HepG2 (cell line): ENCODE measurements around the gene SDC3. TPM values are rescaled to one million over a fixed set of nuclear protein-coding genes. Genes with fewer than 3 reads are reported as not detected.

Experiments used
- ASH2L ChIP-seq: fragments of 300-600, 200-600 bp; sonication (generic); IDR thresholded peaks from 2 replicates; pipeline ENCODE4 v1.7.0; 2017; ENCODE audit warnings: low read depth, mild to moderate bottlenecking, moderate library complexity, mixed read lengths, low read length; ENCODE audit not compliant: insufficient read length
- DZIP1 ChIP-seq: sonication (generic); formaldehyde crosslinking; IDR thresholded peaks from 2 replicates; pipeline ENCODE4 v1.5.0; 2020; ENCODE audit warnings: mild to moderate bottlenecking, missing genetic modification reagents
- GLMP ChIP-seq: sonication (generic); formaldehyde crosslinking; IDR thresholded peaks from 2 replicates; pipeline ENCODE4 v1.9.0; 2021; ENCODE audit warnings: missing genetic modification reagents, mild to moderate bottlenecking, borderline replicate concordance
- MTF2 ChIP-seq: sonication (generic); formaldehyde crosslinking; IDR thresholded peaks from 2 replicates; pipeline ENCODE4 v1.5.0; 2020; ENCODE audit warnings: missing genetic modification reagents, borderline replicate concordance
- POLR2AphosphoS5 ChIP-seq: IDR thresholded peaks from 2 replicates; pipeline ENCODE4 v1.6.1; 2012; ENCODE audit warnings: low read depth, low read length
- SRSF4 ChIP-seq: fragments of 200-400 bp; formaldehyde crosslinking; IDR thresholded peaks from one replicate; pipeline ENCODE4 v1.6.1; 2018; ENCODE audit warnings: mild to moderate bottlenecking, low read depth, low read length, moderate library complexity; ENCODE audit not compliant: poor library complexity, severe bottlenecking
- TFE3 ChIP-seq: IDR thresholded peaks from 2 replicates; pipeline ENCODE4 v1.6.1; 2016
- U2AF1 ChIP-seq: fragments of 200-400 bp; formaldehyde crosslinking; optimal IDR thresholded peaks from 2 replicates; pipeline ENCODE3; 2017; ENCODE audit warnings: mild to moderate bottlenecking, low read depth, low read length
- ZGPAT ChIP-seq: IDR thresholded peaks from 2 replicates; pipeline ENCODE4 v1.6.1; 2016; ENCODE audit warnings: mild to moderate bottlenecking
- polyA plus RNA-seq, 8 experiments: library from polyadenylated mRNA; depleted of rRNA in 3 of 8; stranded (reverse) in 7 of 8; unstranded in 1 of 8; fragments of >200 nt; fragmentation: Illumina TruSeq in 4 of 8; extraction: Trizol in 4 of 8; gene quantifications; 2 replicates each; pipeline versions ENCODE4 v1.2.1 to v1.2.3, GENCODE V29; 2011 to 2016; ENCODE audit warnings: low read depth in 4 of 8, missing spikeins in 1 of 8, mixed read lengths in 1 of 8; ENCODE audit not compliant: insufficient read depth in 1 of 8
- total RNA-seq, 5 experiments: library from RNA; depleted of rRNA; stranded (reverse); fragments of >200 nt; fragmentation: Illumina TruSeq; extraction: Trizol; gene quantifications; 2 replicates each; pipeline ENCODE4 v1.2.3, GENCODE V29; 2016; ENCODE audit warnings: low read depth in 1 of 5

SDC3 gene
- total and polyA plus RNA-seq, 2 of the 13 experiments (the other 11 are each of a cell fraction or from before 2014, with no cell fraction given), result 0.49 to 0.84 TPM

GRCh38 chr1:30929944-30930525 is 21.5 kb upstream of the SDC3 start (continued):
- TF ChIP-seq ZGPAT (CRISPR knock-in tag) (no peak), MTF2 (CRISPR knock-in tag) (no peak), TFE3 (CRISPR knock-in tag) (no peak), POLR2AphosphoS5 (0 out of 2 replicates have a peak, but pooled peaks have one; percentile 3), DZIP1 (CRISPR knock-in tag) (no peak), ASH2L (no peak), U2AF1 (peak; percentile 6), GLMP (no peak), SRSF4 (no peak)
- TF ChIP-seq, all 625 proteins: peak for 6
